NCI-H69 (cell line): Measurements from ENCODE around the gene IQCE.

Experiments used
- DNase-seq: peaks from one replicate; lab custom pipeline; 2025; lab: John Stamatoyannopoulos, UW

The IQCE gene

GRCh38 chr7:2649991-2650390 is 91.2 kb downstream of the IQCE start:
- DNase-seq = no peak

- DNase-seq = no peak
Observed at GRCh38 chr7:2650451-2650850, 91.7 kb downstream of the IQCE start.

GRCh38 chr7:2651336-2651735 is 92.6 kb downstream of the IQCE start:
- peak; percentile 22 for DNase-seq

DNA sequence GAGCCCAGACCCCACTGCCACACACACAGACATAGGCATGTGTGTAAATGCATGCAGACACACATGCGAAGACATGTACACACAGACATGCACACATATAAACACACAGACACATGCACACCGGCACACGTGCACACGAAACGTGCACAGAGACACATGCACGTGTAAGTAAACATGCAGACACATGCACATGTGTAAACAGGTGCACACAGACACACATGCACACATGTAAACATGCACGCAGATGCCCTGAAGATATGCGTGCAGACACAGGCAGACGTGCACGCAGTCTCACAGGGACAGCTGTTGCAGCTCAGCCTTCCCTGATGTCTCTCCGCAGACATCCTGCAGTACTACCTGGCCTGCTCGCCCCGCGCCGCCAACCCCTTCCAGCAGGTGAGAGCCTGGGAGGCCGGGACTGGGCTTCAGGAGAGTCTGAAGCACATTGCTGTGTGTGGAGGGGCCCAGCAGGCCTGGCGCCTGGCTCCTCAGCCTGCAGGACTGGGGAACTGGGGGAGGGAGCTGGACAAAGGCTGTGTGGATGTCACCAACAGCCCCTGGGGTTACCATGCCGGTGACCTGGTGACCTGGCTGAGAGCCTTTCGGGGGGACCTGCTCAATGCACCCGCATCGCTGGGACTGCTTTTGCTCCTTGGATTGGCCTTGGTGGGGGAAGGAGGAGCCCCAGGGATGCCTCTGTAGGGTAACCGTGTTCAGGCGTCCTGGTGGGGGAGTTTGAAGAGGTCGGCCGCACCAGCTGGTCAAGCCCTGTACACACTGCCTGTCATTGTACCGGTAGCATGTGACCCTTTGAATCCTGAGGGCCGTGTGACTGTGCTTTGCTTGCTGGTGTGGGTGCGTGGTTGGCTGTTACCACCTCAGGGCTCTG is 93.3 kb downstream of the IQCE start:
- no peak for DNase-seq

GRCh38 chr7:2652736-2653060 is 93.9 kb downstream of the IQCE start:
- no peak for DNase-seq

DNA sequence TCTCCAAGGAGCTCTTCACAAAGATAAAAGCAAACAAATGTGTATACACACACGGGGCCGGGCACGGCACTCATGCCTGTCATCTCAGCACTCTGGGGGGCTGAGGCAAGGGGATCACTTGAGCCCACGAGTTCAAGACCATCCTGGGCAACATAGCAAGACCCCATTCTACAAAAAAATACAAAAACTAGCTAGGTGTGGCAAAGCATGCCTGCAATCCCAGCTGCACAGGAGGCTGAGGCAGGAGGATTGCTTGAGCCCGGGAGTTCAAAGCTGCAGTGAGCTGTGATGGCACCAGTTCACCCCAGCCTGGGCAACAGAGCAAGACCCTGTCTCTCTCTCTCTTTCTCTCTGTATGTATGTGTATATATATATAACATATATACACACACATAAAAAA is 95.3 kb downstream of the IQCE start:
- DNase-seq = peak; percentile 35

- DNase-seq = no peak
Observed at GRCh38 chr7:2655870-2656614, 97.3 kb downstream of the IQCE start.

GRCh38 chr7:2657208-2657607 is 98.4 kb downstream of the IQCE start:
- no peak for DNase-seq

GRCh38 chr7:2657920-2658671 is 99.3 kb downstream of the IQCE start:
- no peak for DNase-seq

GRCh38 chr7:2658941-2659340 is 100.2 kb downstream of the IQCE start:
- no peak for DNase-seq

GRCh38 chr7:2659556-2660358 is 101.0 kb downstream of the IQCE start:
- DNase-seq = no peak

- no peak for DNase-seq
Observed at GRCh38 chr7:2660359-2661095, 101.7 kb downstream of the IQCE start.

DNA sequence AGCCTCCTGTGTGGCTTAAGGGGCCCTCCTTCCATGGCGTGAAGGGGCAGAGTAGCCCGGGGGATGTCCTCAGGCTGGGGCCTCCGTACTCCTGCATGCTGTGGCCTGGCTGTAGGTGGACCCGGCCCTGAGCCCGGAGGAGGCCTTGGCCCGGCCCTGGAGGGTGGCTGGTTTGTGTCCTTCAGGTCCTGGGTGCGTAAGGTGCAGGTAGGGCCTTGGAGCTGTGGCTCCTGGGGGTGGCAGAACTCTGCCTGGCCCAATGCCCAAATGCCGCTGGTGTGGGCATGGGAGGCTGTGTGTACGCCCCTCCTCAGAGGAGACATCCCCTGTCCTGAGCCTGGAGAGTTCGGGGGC is 102.3 kb downstream of the IQCE start:
- no peak for DNase-seq

- no peak for DNase-seq
Observed at GRCh38 chr7:2661602-2662272, 103.0 kb downstream of the IQCE start.

DNA sequence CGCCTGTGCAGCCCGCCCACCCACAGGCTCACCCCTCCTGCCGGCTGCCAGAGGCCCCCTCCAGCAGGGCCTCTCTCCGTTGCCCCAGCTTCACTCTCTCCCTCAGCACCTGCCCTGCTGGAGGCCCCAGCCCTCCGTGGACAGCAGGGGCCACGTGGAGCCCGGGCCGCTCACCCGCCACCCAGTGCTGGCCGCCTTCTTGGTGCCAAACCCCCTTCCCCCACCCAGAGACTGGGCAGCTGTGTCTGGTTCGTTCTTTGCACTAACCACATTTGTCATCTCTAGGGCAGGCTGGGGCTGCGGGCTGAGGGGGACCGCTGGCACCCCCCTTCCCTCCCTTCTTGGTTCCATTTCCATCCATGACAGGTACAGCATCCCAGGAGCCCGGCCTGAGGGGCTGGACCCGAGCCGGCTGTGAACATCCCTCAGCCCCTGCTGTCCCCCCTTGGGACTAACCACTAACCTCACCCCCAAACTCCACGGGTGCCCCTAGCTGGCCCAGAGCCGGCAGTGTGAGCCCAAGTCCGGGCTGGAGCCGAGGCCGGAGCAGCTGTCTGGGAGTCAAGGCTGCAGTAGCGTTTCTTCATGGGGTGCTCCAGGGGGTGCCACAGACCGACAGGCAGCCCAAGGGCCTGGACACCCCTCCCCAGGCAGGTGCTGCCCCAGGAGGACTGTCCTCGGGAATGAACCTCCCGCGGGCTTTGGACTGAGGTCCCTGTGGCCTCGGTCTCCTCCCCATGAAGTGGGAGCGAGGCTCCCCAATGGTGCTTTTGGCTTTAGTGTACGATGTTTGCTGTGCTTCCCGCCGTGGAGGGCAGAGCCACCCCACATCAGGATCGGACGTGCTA is 103.7 kb downstream of the IQCE start:
- no peak for DNase-seq

GRCh38 chr7:2663121-2663886 is 104.5 kb downstream of the IQCE start:
- no peak for DNase-seq

GRCh38 chr7:2663960-2664359 is 105.2 kb downstream of the IQCE start:
- no peak for DNase-seq
